ENCODE results near the gene EXD3. TPM values are rescaled to one million over a fixed set of nuclear protein-coding genes. Genes with fewer than 3 reads are reported as not detected.

The EXD3 gene
- polyA plus RNA-seq, 2 of the 4 experiments (the other 2 are of a cell fraction): 3.4 to 4.5 TPM

GRCh38 chr9:137339045-137339907 is 83.7 kb downstream of the EXD3 start:
- 56% methylated on average over 7 of the region's 7 CpGs for WGBS (ENCODE audit: missing lambda C conversion rate)
- Histone ChIP-seq H3K27ac (no peak overlapping the region), H3K9me3 (peaks cover 16% of the 10 kb centered on the region; the same call in 2 of the 3 replicates), H3K4me2 (no peak overlapping the region), H3K4me3 (no peak overlapping the region), H3K4me1 (no peaks in the 10 kb centered on the region)
- ChIA-PET POLR2A (no interaction called here), CTCF (no interaction called here)
- ATAC-seq (no peak), DNase-seq (ENCODE audit: low read depth in 1 of 2, low spot score in 1 of 2) (no peak), FAIRE-seq (no peak)
- TF ChIP-seq MYC (IDR thresholded peaks at IDR 0.05; ENCODE audit: borderline replicate concordance, low read length) (no peak), RNF2 (IDR thresholded peaks at IDR 0.05; ENCODE audit: borderline replicate concordance, low read depth) (no peak), RFX5 (IDR thresholded peaks at IDR 0.05) (no peak), FOXS1 (CRISPR knock-in tag; IDR thresholded peaks at IDR 0.05) (no peak), NPAS2 (CRISPR knock-in tag; IDR thresholded peaks at IDR 0.05; ENCODE audit: borderline replicate concordance) (no peak), SMC3 (IDR thresholded peaks at IDR 0.05) (no peak), HOXB13 (CRISPR knock-in tag; IDR thresholded peaks at IDR 0.05; ENCODE audit: low read depth) (no peak), HES2 (IDR thresholded peaks at IDR 0.05) (no peak), HEYL (CRISPR knock-in tag; IDR thresholded peaks at IDR 0.05) (no peak)

DNA sequence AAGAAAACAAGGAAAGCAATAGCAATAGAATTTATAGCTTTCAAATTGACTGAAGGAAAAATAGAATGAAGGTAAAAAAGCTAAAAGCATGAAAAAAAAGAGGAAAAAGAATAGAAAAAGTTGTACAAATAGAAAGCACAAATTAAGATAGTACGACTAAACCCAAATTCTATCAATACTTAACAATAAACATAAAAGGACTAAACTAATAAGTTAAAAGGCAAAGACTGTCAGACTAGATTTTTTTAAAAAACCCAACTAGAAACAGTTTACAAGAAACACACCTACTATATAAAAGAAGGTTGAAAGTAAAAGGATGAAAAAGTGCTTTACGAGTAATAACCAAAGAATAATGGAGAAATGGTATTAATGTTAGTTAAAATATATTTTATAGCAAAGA is 86.2 kb downstream of the EXD3 start:
- TF ChIP-seq SMC3 (IDR thresholded peaks at IDR 0.05): no peak
- no peak for TF ChIP-seq ZSCAN20 (CRISPR knock-in tag; IDR thresholded peaks at IDR 0.05)
- TF ChIP-seq TFCP2L1 (CRISPR knock-in tag; IDR thresholded peaks at IDR 0.05): no peak
- TF ChIP-seq PHF8 (IDR thresholded peaks at IDR 0.05; ENCODE audit: borderline replicate concordance, low read depth): no peak
- TF ChIP-seq ZC3H11A (IDR thresholded peaks at IDR 0.05): no peak
- no peak for TF ChIP-seq RFX5 (IDR thresholded peaks at IDR 0.05)
- no peak for TF ChIP-seq KDM5A (IDR thresholded peaks at IDR 0.05)
- TF ChIP-seq, protein P1, sequence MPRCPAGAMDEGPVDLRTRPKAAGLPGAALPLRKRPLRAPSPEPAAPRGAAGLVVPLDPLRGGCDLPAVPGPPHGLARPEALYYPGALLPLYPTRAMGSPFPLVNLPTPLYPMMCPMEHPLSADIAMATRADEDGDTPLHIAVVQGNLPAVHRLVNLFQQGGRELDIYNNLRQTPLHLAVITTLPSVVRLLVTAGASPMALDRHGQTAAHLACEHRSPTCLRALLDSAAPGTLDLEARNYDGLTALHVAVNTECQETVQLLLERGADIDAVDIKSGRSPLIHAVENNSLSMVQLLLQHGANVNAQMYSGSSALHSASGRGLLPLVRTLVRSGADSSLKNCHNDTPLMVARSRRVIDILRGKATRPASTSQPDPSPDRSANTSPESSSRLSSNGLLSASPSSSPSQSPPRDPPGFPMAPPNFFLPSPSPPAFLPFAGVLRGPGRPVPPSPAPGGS (IDR thresholded peaks at IDR 0.05): no peak
- TF ChIP-seq HOXB5 (CRISPR knock-in tag; IDR thresholded peaks at IDR 0.05): no peak
- TF ChIP-seq NR3C1 (IDR thresholded peaks at IDR 0.05): no peak
- TF ChIP-seq RNF2 (IDR thresholded peaks at IDR 0.05; ENCODE audit: borderline replicate concordance, low read depth): no peak
- no peak for TF ChIP-seq RAD21 (conservative IDR thresholded peaks at IDR 0.05 in 1 of 2, IDR thresholded peaks at IDR 0.05 in 1 of 2)
- TF ChIP-seq JUNB (IDR thresholded peaks at IDR 0.05): no peak
- no peak for TF ChIP-seq CBX2 (IDR thresholded peaks at IDR 0.05; ENCODE audit: borderline replicate concordance, low read depth)
- no peak for TF ChIP-seq MYC (IDR thresholded peaks at IDR 0.05; ENCODE audit: borderline replicate concordance, low read length)
- TF ChIP-seq CTCF (IDR thresholded peaks at IDR 0.05): no peak
- TF ChIP-seq MAFK (IDR thresholded peaks at IDR 0.05; ENCODE audit: partially characterized antibody): no peak
- TF ChIP-seq, protein P2, sequence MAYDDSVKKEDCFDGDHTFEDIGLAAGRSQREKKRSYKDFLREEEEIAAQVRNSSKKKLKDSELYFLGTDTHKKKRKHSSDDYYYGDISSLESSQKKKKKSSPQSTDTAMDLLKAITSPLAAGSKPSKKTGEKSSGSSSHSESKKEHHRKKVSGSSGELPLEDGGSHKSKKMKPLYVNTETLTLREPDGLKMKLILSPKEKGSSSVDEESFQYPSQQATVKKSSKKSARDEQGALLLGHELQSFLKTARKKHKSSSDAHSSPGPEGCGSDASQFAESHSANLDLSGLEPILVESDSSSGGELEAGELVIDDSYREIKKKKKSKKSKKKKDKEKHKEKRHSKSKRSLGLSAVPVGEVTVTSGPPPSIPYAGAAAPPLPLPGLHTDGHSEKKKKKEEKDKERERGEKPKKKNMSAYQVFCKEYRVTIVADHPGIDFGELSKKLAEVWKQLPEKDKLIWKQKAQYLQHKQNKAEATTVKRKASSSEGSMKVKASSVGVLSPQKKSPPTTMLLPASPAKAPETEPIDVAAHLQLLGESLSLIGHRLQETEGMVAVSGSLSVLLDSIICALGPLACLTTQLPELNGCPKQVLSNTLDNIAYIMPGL (CRISPR knock-in tag; IDR thresholded peaks at IDR 0.05; ENCODE audit: borderline replicate concordance): no peak
- TF ChIP-seq, protein P3, sequence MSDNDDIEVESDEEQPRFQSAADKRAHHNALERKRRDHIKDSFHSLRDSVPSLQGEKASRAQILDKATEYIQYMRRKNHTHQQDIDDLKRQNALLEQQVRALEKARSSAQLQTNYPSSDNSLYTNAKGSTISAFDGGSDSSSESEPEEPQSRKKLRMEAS (IDR thresholded peaks at IDR 0.05): no peak
- no peak for FAIRE-seq
- WGBS (ENCODE audit: missing lambda C conversion rate): 58% methylated on average over 2 of the region's 2 CpGs
- Histone ChIP-seq H3K9me3 (peaks cover 16% of the 10 kb centered on the region; the same call in 2 of the 3 replicates), H3K4me2 (no peak overlapping the region), H3K27ac (no peak overlapping the region), H3K4me1 (no peaks in the 10 kb centered on the region), H3K4me3 (no peak overlapping the region)
- CTCF ChIA-PET: interaction anchor here (0.7 to 1.0 kb wide), 4 partner anchors 9 to 54 kb away, joined by 3 read pairs; no protein-coding TSS in a partner anchor
- ATAC-seq: no peak
- no peak for DNase-seq (ENCODE audit: low read depth in 1 of 2, low spot score in 1 of 2)
- POLR2A ChIA-PET: no interaction called here
